GM23248 (cell line): ENCODE data around the gene OSBPL5. TPM values are rescaled to one million over a fixed set of nuclear protein-coding genes. Genes with fewer than 3 reads are reported as not detected.

Source experiments
- DNase-seq: peaks from one replicate; pipeline ENCODE4 v3.0.0-alpha.2; 2015
- H2AFZ ChIP-seq: fragments of 200-600 bp; sonication (generic); 2 replicates; pipeline ENCODE4 v1.6.1; 2016; ENCODE audit warnings: antibody characterized with exemption
- H3F3A ChIP-seq: fragments of 200-600 bp; sonication (generic); 2 replicates; pipeline ENCODE4 v1.6.1; 2016; ENCODE audit warnings: mild to moderate bottlenecking, antibody characterized with exemption, mixed run types; ENCODE audit not compliant: insufficient read depth
- H3K27ac ChIP-seq: fragments of 200-600 bp; sonication (generic); 2 replicates; pipeline ENCODE4 v1.5.1; 2016; ENCODE audit warnings: mild to moderate bottlenecking
- H3K27me3 ChIP-seq: fragments of 200-600 bp; sonication (generic); replicated peaks from 2 replicates; pipeline ENCODE4 v1.6.1; 2016; ENCODE audit warnings: mild to moderate bottlenecking; ENCODE audit not compliant: insufficient read depth
- H3K36me3 ChIP-seq: fragments of 200-600 bp; sonication (generic); 2 replicates; pipeline ENCODE4 v1.6.1; 2016; ENCODE audit warnings: low read depth, mild to moderate bottlenecking
- H3K4me1 ChIP-seq: fragments of 200-600 bp; sonication (generic); 2 replicates; pipeline ENCODE4 v1.6.1; 2016; ENCODE audit warnings: mild to moderate bottlenecking; ENCODE audit not compliant: insufficient read depth
- H3K4me2 ChIP-seq: fragments of 200-600 bp; sonication (generic); one replicate; pipeline ENCODE4 v1.6.1; 2016; ENCODE audit warnings: mild to moderate bottlenecking; ENCODE audit not compliant: unreplicated experiment
- H3K4me3 ChIP-seq: fragments of 200-600 bp; sonication (generic); 2 replicates; pipeline ENCODE4 v1.5.1; 2016; ENCODE audit warnings: mild to moderate bottlenecking
- H3K79me2 ChIP-seq: fragments of 200-600 bp; sonication (generic); 2 replicates; pipeline ENCODE4 v1.6.1; 2016; ENCODE audit warnings: mild to moderate bottlenecking; ENCODE audit not compliant: insufficient read depth
- H3K9ac ChIP-seq: fragments of 200-600 bp; sonication (generic); 2 replicates; pipeline ENCODE4 v1.6.1; 2016; ENCODE audit warnings: mild to moderate bottlenecking
- H3K9me2 ChIP-seq: fragments of 200-600 bp; sonication (generic); 2 replicates; pipeline ENCODE4 v1.6.1; 2016; ENCODE audit warnings: mixed run types, mild to moderate bottlenecking, moderate library complexity; ENCODE audit not compliant: insufficient read depth
- H3K9me3 ChIP-seq: fragments of 200-600 bp; sonication (generic); one replicate; pipeline ENCODE4 v1.6.1; 2017; ENCODE audit warnings: low read depth
- H4K20me1 ChIP-seq: fragments of 200-600 bp; sonication (generic); 2 replicates; pipeline ENCODE4 v1.6.0; 2016; ENCODE audit not compliant: insufficient read depth
- EZH2 ChIP-seq: fragments of 200-600 bp; sonication (generic); IDR thresholded peaks from 2 replicates; pipeline ENCODE4 v1.6.1; 2018; ENCODE audit warnings: antibody characterized with exemption, mild to moderate bottlenecking; ENCODE audit not compliant: insufficient read depth, poor library complexity, severe bottlenecking
- EZH2phosphoT487 ChIP-seq: fragments of 200-600 bp; sonication (generic); IDR thresholded peaks from 2 replicates; pipeline ENCODE4 v1.6.1; 2018; ENCODE audit warnings: antibody characterized with exemption, moderate library complexity, mild to moderate bottlenecking, low read depth; ENCODE audit not compliant: insufficient read depth
- WGBS, 2 experiments: methylation state at CpG; one replicate each; pipeline ENCODE4 v1.1.6; 2015 to 2017; ENCODE audit warnings: low lambda C conversion rate in 2 of 2, low coverage in 1 of 2; ENCODE audit errors: missing lambda C conversion rate in 2 of 2; 5-methylcytosine and 5-hydroxymethylcytosine counted together
- in situ Hi-C: fragments of 300-500 bp; cut with MboI; formaldehyde crosslinking; loops from 2 replicates; pipeline ENCODE4 v1.15.0; 2020
- polyA plus RNA-seq: library from polyadenylated mRNA; unstranded; fragments of >200 nt; fragmentation: Nextera tagmentation; extraction: Ambion mirVana; gene quantifications from 2 replicates; pipeline ENCODE4 v1.2.1, GENCODE V29; 2016
- total RNA-seq: library from RNA; depleted of rRNA; stranded (reverse); fragments of >200 nt; shearing (Covaris generic); gene quantifications from 2 replicates; pipeline ENCODE4 v1.2.3, GENCODE V29; 2014

Gene OSBPL5
- total and polyA plus RNA-seq, 2 experiments from 2014 or later: 27.9 to 57.6 TPM

- WGBS, 2 experiments: 93% methylated on average over 24 to 25 of the region's 25 CpGs
Measured at GRCh38 chr11:3166268-3167142, 1.4 kb upstream of the OSBPL5 start.

DNA sequence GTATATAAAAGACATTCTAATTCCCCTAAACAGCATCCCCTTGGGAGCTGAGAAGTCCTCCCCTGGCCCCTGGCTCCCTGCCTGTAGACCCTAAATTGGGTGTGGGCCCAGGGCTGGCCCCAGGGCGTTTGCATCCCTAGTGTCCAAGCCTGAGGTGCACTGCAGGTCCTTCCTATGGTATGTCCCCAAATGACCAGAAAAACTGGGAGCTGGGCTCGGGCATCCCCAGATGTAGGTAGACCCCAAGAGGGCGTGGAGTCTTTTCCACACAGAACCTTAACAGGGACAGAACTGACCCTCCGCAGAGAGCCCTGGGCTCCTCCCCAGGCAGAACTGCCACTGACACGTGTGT is 782 bp upstream of the OSBPL5 start:
- TF ChIP-seq EZH2: no peak
- TF ChIP-seq EZH2phosphoT487: no peak
- H3K27ac ChIP-seq: no peak overlapping the region
- peaks cover 38% of the 10 kb centered on the region for H3K79me2 ChIP-seq
- no peaks in the 10 kb centered on the region for H3K27me3 ChIP-seq
- no peaks in the 10 kb centered on the region for H4K20me1 ChIP-seq
- H3K4me2 ChIP-seq: peak overlapping the region; percentile 75
- no peaks in the 10 kb centered on the region for H3K9me2 ChIP-seq
- H3K4me3 ChIP-seq: no peak overlapping the region
- DNase-seq: no peak
- in situ Hi-C loops: no loop called here
- H3K36me3 ChIP-seq: no peaks in the 10 kb centered on the region
- WGBS, 2 experiments: 76 to 80% methylated on average over 5 of the region's 5 CpGs
- no peak overlapping the region for H3K9ac ChIP-seq
- H3F3A ChIP-seq: 0 out of 2 replicates have a peak, but pooled peaks cover 4% of the 10 kb centered on the region
- H3K4me1 ChIP-seq: peaks cover 31% of the 10 kb centered on the region
- H3K9me3 ChIP-seq: no peaks in the 10 kb centered on the region
- peak overlapping the region; percentile 85; the same call in 1 of the 2 replicates for H2AFZ ChIP-seq

More at GRCh38 chr11:3166268-3167142, 1.4 kb upstream of the OSBPL5 start:
- no peaks in the 10 kb centered on the region for H3K36me3 ChIP-seq
- 0 out of 2 replicates have a peak, but pooled peaks cover 4% of the 10 kb centered on the region for H3F3A ChIP-seq
- in situ Hi-C loops: no loop called here
- H3K27me3 ChIP-seq: no peaks in the 10 kb centered on the region
- no peak overlapping the region for H3K9ac ChIP-seq
- TF ChIP-seq EZH2 (no peak), EZH2phosphoT487 (no peak)
- H3K27ac ChIP-seq: no peak overlapping the region
- H3K9me3 ChIP-seq: no peaks in the 10 kb centered on the region
- no peak for DNase-seq
- no peak overlapping the region for H3K4me2 ChIP-seq
- no peak overlapping the region for H2AFZ ChIP-seq
- peaks cover 32% of the 10 kb centered on the region for H3K79me2 ChIP-seq
- H4K20me1 ChIP-seq: no peaks in the 10 kb centered on the region
- H3K4me1 ChIP-seq: peaks cover 25% of the 10 kb centered on the region
- H3K4me3 ChIP-seq: no peak overlapping the region
- H3K9me2 ChIP-seq: no peaks in the 10 kb centered on the region

- TF ChIP-seq EZH2phosphoT487 (no peak), EZH2 (no peak)
- peaks cover 28% of the 10 kb centered on the region for H3K4me1 ChIP-seq
- peak overlapping the region; percentile 82 for H3K4me3 ChIP-seq
- peak overlapping the region; percentile 85 for H2AFZ ChIP-seq
- no peaks in the 10 kb centered on the region for H3K27me3 ChIP-seq
- in situ Hi-C loops: no loop called here
- 0% methylated on average over 8 to 19 of the region's 46 CpGs for WGBS, 2 experiments
- peak overlapping the region; percentile 86 for H3K9ac ChIP-seq
- DNase-seq: no peak
- H3K27ac ChIP-seq: no peak overlapping the region
- H3K9me3 ChIP-seq: no peaks in the 10 kb centered on the region
- no peaks in the 10 kb centered on the region for H3K36me3 ChIP-seq
- H3K9me2 ChIP-seq: no peaks in the 10 kb centered on the region
- peak overlapping the region; percentile 81 for H3K4me2 ChIP-seq
- peaks cover 45% of the 10 kb centered on the region for H3K79me2 ChIP-seq
- H4K20me1 ChIP-seq: no peaks in the 10 kb centered on the region
- no peaks in the 10 kb centered on the region for H3F3A ChIP-seq
Measured at GRCh38 chr11:3164552-3165151, 458 bp downstream of the OSBPL5 start.

- H3K4me1 ChIP-seq: peaks cover 32% of the 10 kb centered on the region
- H3K79me2 ChIP-seq: peaks cover 50% of the 10 kb centered on the region
- no peak overlapping the region for H2AFZ ChIP-seq
Measured at GRCh38 chr11:3164138-3164551, 965 bp downstream of the OSBPL5 start.

More at GRCh38 chr11:3164138-3164551, 965 bp downstream of the OSBPL5 start:
- Histone ChIP-seq H3K9me3 (no peaks in the 10 kb centered on the region), H3K4me2 (peak overlapping the region; percentile 81), H3K36me3 (no peaks in the 10 kb centered on the region), H4K20me1 (no peaks in the 10 kb centered on the region), H3K9me2 (no peaks in the 10 kb centered on the region), H3K27me3 (no peaks in the 10 kb centered on the region), H3K4me3 (peak overlapping the region; percentile 82), H3K27ac (no peak overlapping the region), H3F3A (no peaks in the 10 kb centered on the region), H3K9ac (peak overlapping the region; percentile 86)
- in situ Hi-C loops: no loop called here
- TF ChIP-seq EZH2 (no peak), EZH2phosphoT487 (no peak)
- DNase-seq: peak; percentile 38
- WGBS, 2 experiments: 3 to 5% methylated on average over 9 to 13 of the region's 13 CpGs
